Endothelial cell of umbilical vein (primary cell): ENCODE results near the gene GM2A. TPM values are rescaled to one million over a fixed set of nuclear protein-coding genes. Genes with fewer than 3 reads are reported as not detected.

Source experiments
- BruUV-seq: library from RNA; stranded (reverse); fragments of 400-500 nt; replicated peaks from 2 replicates; lab custom pipeline; 2021; lab: Mats Ljungman, UMichigan
- CTCF ChIA-PET: fragments of 300-600, 350-600 bp; sonication (Branson Sonifier 250); formaldehyde crosslinking; loops from one replicate; lab custom pipeline; 2021; ENCODE audit warnings: antibody characterized with exemption, inconsistent platforms; lab: Charles Lee
- POLR2A ChIA-PET: fragments of 300-600, 350-600 bp; sonication (Branson Sonifier 250); formaldehyde crosslinking; loops from one replicate; lab custom pipeline; 2021; ENCODE audit warnings: antibody characterized with exemption, inconsistent platforms; lab: Charles Lee
- DNase-seq: peaks from one replicate; pipeline ENCODE4 v3.0.0-alpha.2; 2011; ENCODE audit warnings: low read depth, low spot score
- FAIRE-seq: peaks from 2 replicates; lab custom pipeline; 2011; peaks lifted over from hg19 to GRCh38; lab: Jason Lieb, UNC
- H2AFZ ChIP-seq: 2 replicates; pipeline ENCODE4 v1.6.0; 2012; ENCODE audit warnings: low read depth, low read length, control low read depth, inconsistent platforms
- H3K27ac ChIP-seq: 2 replicates; pipeline ENCODE4 v1.5.1; 2011; ENCODE audit warnings: low read depth, mild to moderate bottlenecking, control low read depth, low read length, moderate library complexity; ENCODE audit not compliant: insufficient read depth
- H3K27me3 ChIP-seq, 2 experiments: 2 replicates each; pipeline versions ENCODE4 v1.6.0 to v1.6.1; 2011; ENCODE audit warnings: low read length in 2 of 2, mixed read lengths in 1 of 2; ENCODE audit not compliant: control insufficient read depth in 2 of 2, insufficient read depth in 2 of 2
- H3K36me3 ChIP-seq, 2 experiments: 2 replicates in 1 of 2; 3 replicates in 1 of 2; pipeline ENCODE4 v1.5.1; 2011; ENCODE audit warnings: low read length in 2 of 2, mild to moderate bottlenecking in 1 of 2, moderate library complexity in 1 of 2; ENCODE audit not compliant: control insufficient read depth in 2 of 2, insufficient read depth in 2 of 2; ENCODE audit errors: extremely low read depth in 1 of 2
- H3K4me1 ChIP-seq: 3 replicates; pipeline ENCODE4 v1.5.1; 2011; ENCODE audit warnings: mild to moderate bottlenecking, low read length; ENCODE audit not compliant: control insufficient read depth, insufficient read depth; ENCODE audit errors: extremely low read depth
- H3K4me2 ChIP-seq: 2 replicates; pipeline ENCODE4 v1.6.1; 2011; ENCODE audit warnings: low read length, control low read depth, mixed read lengths; ENCODE audit not compliant: insufficient read depth
- H3K4me3 ChIP-seq, 3 experiments: fragments of 200-600 bp in 1 of 3; sonication (generic), shearing (Covaris generic) in 1 of 3; replicated peaks in 1 of 3; 2 replicates each; pipeline ENCODE4 v1.5.1; 2011 to 2016; ENCODE audit warnings: control low read depth in 3 of 3, low read length in 3 of 3, mild to moderate bottlenecking in 2 of 3, inconsistent platforms in 1 of 3, low read depth in 1 of 3, moderate library complexity in 1 of 3; ENCODE audit not compliant: insufficient read depth in 1 of 3
- H3K79me2 ChIP-seq: 2 replicates; pipeline ENCODE4 v1.6.0; 2012; ENCODE audit warnings: low read length, inconsistent platforms; ENCODE audit not compliant: control insufficient read depth, insufficient read depth
- H3K9ac ChIP-seq: replicated peaks from 2 replicates; pipeline ENCODE3; 2011; ENCODE audit warnings: low read length, control low read depth; ENCODE audit not compliant: insufficient read depth; ENCODE audit errors: extremely low read depth
- H3K9me1 ChIP-seq: replicated peaks from 3 replicates; pipeline ENCODE4 v1.6.0; 2011; ENCODE audit warnings: mild to moderate bottlenecking, low read length; ENCODE audit not compliant: control insufficient read depth, insufficient read depth; ENCODE audit errors: extremely low read depth
- H3K9me3 ChIP-seq: replicated peaks from 2 replicates; pipeline ENCODE4 v1.5.1; 2012; ENCODE audit warnings: low read length, inconsistent platforms; ENCODE audit not compliant: control insufficient read depth, insufficient read depth
- H4K20me1 ChIP-seq: replicated peaks from 2 replicates; pipeline ENCODE3; 2011; ENCODE audit warnings: mild to moderate bottlenecking, low read length; ENCODE audit not compliant: control insufficient read depth, insufficient read depth; ENCODE audit errors: extremely low read depth
- EZH2 ChIP-seq: IDR thresholded peaks from 2 replicates; pipeline ENCODE4 v1.6.1; 2012; ENCODE audit warnings: borderline replicate concordance, low read depth, mild to moderate bottlenecking, moderate library complexity, low read length, inconsistent platforms; ENCODE audit not compliant: severe bottlenecking
- FOS ChIP-seq: IDR thresholded peaks from 2 replicates; pipeline ENCODE4 v1.6.1; 2011; ENCODE audit warnings: mild to moderate bottlenecking, low read length, moderate library complexity, borderline replicate concordance; ENCODE audit not compliant: insufficient read depth
- GATA2 ChIP-seq: IDR thresholded peaks from 2 replicates; pipeline ENCODE4 v1.7.0; 2011; ENCODE audit warnings: low read depth, mild to moderate bottlenecking, moderate library complexity, mixed read lengths, low read length; ENCODE audit not compliant: insufficient read length, insufficient read depth
- JUN ChIP-seq: IDR thresholded peaks from 2 replicates; pipeline ENCODE4 v1.6.1; 2011; ENCODE audit warnings: borderline replicate concordance, low read depth; ENCODE audit not compliant: insufficient read length, insufficient read depth
- MYC ChIP-seq: IDR thresholded peaks from one replicate; pipeline ENCODE4 v1.6.1; 2011; ENCODE audit warnings: mild to moderate bottlenecking, low read depth, low read length
- POLR2A ChIP-seq: IDR thresholded peaks from 2 replicates; pipeline ENCODE4 v1.6.1; 2012; ENCODE audit warnings: low read depth, mild to moderate bottlenecking, control low read depth, low read length
- POLR2AphosphoS5 ChIP-seq: IDR thresholded peaks from 2 replicates; pipeline ENCODE4 v1.6.1; 2012; ENCODE audit warnings: low read depth, mild to moderate bottlenecking, control low read depth, low read length, moderate library complexity; ENCODE audit not compliant: insufficient read depth
- dilution Hi-C: fragments of 300-500 bp; cut with MboI; formaldehyde crosslinking; loops from one replicate; pipeline ENCODE4 v1.15.0; 2019; ENCODE audit warnings: low sequenced_read_pairs; ENCODE audit not compliant: extremely low pct_ligation_motif_present
- intact Hi-C: fragments of 100-400 bp; cut with micrococcal nuclease; formaldehyde crosslinking; loops from one replicate; pipeline ENCODE4 v1.10.0; 2022
- polyA plus RNA-seq, 4 experiments: library from polyadenylated mRNA; depleted of rRNA in 3 of 4; stranded (reverse) in 3 of 4; unstranded in 1 of 4; fragments of >200 nt; gene quantifications; 2 replicates each; pipeline versions ENCODE4 v1.2.1 to v1.2.3, GENCODE V29; 2011 to 2012; ENCODE audit warnings: missing spikeins in 1 of 4
- total RNA-seq: library from RNA; stranded (reverse); gene quantifications from 2 replicates; pipeline ENCODE4 v1.2.3, GENCODE V29; 2021
- TF ChIP-seq, protein P1 (sequence below), 2 donors: IDR thresholded peaks; 1 replicate in 1 of 2; 2 replicates in 1 of 2; pipeline ENCODE4 v1.5.1; 2011; ENCODE audit warnings: low read length in 2 of 2, mild to moderate bottlenecking in 2 of 2, moderate library complexity in 2 of 2, control low read depth in 1 of 2, inconsistent platforms in 1 of 2, low read depth in 1 of 2; ENCODE audit not compliant: insufficient read depth in 1 of 2; ENCODE audit errors: extremely low read depth in 1 of 2
- TF ChIP-seq, protein P2 (sequence below): IDR thresholded peaks from 2 replicates; pipeline ENCODE4 v1.6.1; 2011; ENCODE audit not compliant: insufficient read depth, insufficient read length

Gene GM2A
- total and polyA plus RNA-seq, 2 donors (not counting 3 experiments of a cell fraction or from before 2014, with no cell fraction given): 14.0 to 21.2 TPM

DNA sequence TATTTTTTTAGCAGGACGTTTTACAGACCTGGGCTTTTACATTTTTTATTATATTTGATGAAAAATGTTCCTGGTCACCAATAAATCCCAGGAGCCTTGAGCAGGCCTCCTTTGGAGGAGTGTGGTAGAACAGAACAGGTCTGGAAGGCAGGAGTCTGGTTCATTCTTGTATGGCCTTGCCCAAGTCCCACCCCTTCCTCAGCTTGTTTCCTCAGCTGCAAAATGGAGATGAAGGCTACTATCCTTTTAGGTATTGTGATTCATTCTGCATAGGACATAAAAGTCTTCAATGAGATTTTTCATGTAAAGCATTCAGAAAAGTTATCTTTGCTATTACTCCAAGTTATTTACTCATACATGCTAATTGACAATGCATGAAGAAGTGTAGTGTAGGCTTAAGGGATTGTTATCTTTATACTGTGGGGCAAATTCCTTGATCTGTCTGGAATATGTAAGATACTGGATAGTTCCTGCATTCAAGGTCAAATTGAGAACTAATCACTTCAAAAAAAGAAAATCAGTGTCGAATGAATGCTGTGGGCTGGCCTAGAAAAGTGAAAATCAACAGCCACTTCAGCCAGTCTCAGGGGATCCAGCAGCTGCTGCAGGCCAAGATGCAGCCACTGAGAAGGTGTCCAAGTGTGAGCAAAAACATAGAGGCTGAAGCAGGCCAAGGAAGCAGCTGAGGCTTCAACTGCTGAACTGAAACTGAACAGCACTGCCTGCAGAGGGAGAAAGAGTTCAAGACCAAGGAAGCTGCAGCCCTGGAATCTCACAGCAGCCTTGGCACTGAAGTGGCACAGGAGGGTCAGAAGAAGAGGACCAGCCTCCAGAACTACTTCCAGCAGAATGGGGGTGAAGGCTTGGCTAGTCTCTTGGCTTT lies 66.1 kb downstream of the GM2A start:
- intact Hi-C loops: loop anchor here (5.0 to 10.0 kb wide), 5 partner anchors 154 to 423 kb away; no protein-coding TSS in a partner anchor
- H3K4me2 ChIP-seq: no peak overlapping the region
- H3K4me1 ChIP-seq: no peaks in the 10 kb centered on the region
- FAIRE-seq: peak; percentile 12
- TF ChIP-seq, protein P1, sequence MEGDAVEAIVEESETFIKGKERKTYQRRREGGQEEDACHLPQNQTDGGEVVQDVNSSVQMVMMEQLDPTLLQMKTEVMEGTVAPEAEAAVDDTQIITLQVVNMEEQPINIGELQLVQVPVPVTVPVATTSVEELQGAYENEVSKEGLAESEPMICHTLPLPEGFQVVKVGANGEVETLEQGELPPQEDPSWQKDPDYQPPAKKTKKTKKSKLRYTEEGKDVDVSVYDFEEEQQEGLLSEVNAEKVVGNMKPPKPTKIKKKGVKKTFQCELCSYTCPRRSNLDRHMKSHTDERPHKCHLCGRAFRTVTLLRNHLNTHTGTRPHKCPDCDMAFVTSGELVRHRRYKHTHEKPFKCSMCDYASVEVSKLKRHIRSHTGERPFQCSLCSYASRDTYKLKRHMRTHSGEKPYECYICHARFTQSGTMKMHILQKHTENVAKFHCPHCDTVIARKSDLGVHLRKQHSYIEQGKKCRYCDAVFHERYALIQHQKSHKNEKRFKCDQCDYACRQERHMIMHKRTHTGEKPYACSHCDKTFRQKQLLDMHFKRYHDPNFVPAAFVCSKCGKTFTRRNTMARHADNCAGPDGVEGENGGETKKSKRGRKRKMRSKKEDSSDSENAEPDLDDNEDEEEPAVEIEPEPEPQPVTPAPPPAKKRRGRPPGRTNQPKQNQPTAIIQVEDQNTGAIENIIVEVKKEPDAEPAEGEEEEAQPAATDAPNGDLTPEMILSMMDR (IDR thresholded peaks at IDR 0.05; ENCODE audit: extremely low read depth in 1 of 2, insufficient read depth in 1 of 2, low read depth in 1 of 2, low read length in 2 of 2): no peak
- no peak for TF ChIP-seq GATA2
- TF ChIP-seq EZH2: no peak
- no peak for TF ChIP-seq POLR2A
- no peak for TF ChIP-seq FOS
- TF ChIP-seq, protein P2, sequence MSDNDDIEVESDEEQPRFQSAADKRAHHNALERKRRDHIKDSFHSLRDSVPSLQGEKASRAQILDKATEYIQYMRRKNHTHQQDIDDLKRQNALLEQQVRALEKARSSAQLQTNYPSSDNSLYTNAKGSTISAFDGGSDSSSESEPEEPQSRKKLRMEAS: no peak
- TF ChIP-seq POLR2AphosphoS5: no peak
- no peak for TF ChIP-seq MYC
- no peak for TF ChIP-seq JUN
- no peak overlapping the region for H3K27ac ChIP-seq
- dilution Hi-C loops: no loop called here
- POLR2A ChIA-PET: no interaction called here
- no peaks in the 10 kb centered on the region for H3K79me2 ChIP-seq
- no peak for DNase-seq
- H3K27me3 ChIP-seq: no peaks in the 10 kb centered on the region
- no peaks in the 10 kb centered on the region for H4K20me1 ChIP-seq
- BruUV-seq: no TSS peak
- CTCF ChIA-PET: interaction anchor here (0.8 to 2.1 kb wide), 6 partner anchors 12 to 333 kb away, joined by 3 to 8 read pairs (median 3); no protein-coding TSS in a partner anchor
- no peak overlapping the region for H2AFZ ChIP-seq
- no peaks in the 10 kb centered on the region for H3K36me3 ChIP-seq
- no peaks in the 10 kb centered on the region for H3K9me3 ChIP-seq
- no peaks in the 10 kb centered on the region for H3K9me1 ChIP-seq
- H3K9ac ChIP-seq: no peak overlapping the region
- H3K4me3 ChIP-seq: no peak overlapping the region

Other genes starting within 250 kb of the GM2A start
- gene GPX3, start 232.6 kb upstream of the GM2A start, total RNA-seq: 3.5 and 5.1 TPM in 2 replicates
- 17.1 and 17.7 TPM in 2 replicates for gene GPX3, start 232.6 kb upstream of the GM2A start, polyA plus RNA-seq
- 87.0 and 96.8 TPM in 2 replicates for gene TNIP1, start 172.2 kb upstream of the GM2A start, total RNA-seq
- gene TNIP1, start 172.2 kb upstream of the GM2A start, polyA plus RNA-seq: 37.2 and 43.0 TPM in 2 replicates
- gene ANXA6, start 95.4 kb upstream of the GM2A start, total RNA-seq: 240 and 266 TPM in 2 replicates
- gene ANXA6, start 95.4 kb upstream of the GM2A start, polyA plus RNA-seq: 173 and 195 TPM in 2 replicates
- gene CCDC69, start 29.1 kb upstream of the GM2A start, total RNA-seq: 4.3 and 4.5 TPM in 2 replicates
- 4.0 and 4.1 TPM in 2 replicates for gene CCDC69, start 29.1 kb upstream of the GM2A start, polyA plus RNA-seq
- not detected in 2 replicates for gene SLC36A3, start 50.6 kb downstream of the GM2A start, total RNA-seq
- gene SLC36A3, start 50.6 kb downstream of the GM2A start, polyA plus RNA-seq: not detected in 2 replicates
- gene SLC36A2, start 94.4 kb downstream of the GM2A start, total RNA-seq: not detected in 2 replicates
- not detected in 2 replicates for gene SLC36A2, start 94.4 kb downstream of the GM2A start, polyA plus RNA-seq
- 8.6 and 11.8 TPM in 2 replicates for gene SLC36A1, start 194.4 kb downstream of the GM2A start, total RNA-seq
- gene SLC36A1, start 194.4 kb downstream of the GM2A start, polyA plus RNA-seq: 14.5 and 16.1 TPM in 2 replicates